ENCODE data around the gene ZNF764. TPM values are rescaled to one million over a fixed set of nuclear protein-coding genes. Genes with fewer than 3 reads are reported as not detected.

ZNF764 gene
- total and polyA plus RNA-seq, 2 experiments from 2014 or later: 5.6 to 12.9 TPM

- no peak for DNase-seq (ENCODE audit: low spot score)
- H4K20me1 ChIP-seq (replicated peaks; ENCODE audit: insufficient read depth): no peaks in the 10 kb centered on the region
- Mint-ChIP-seq H3K4me3 (peak overlapping the region; percentile 81), H3K4me1 (peaks cover 25% of the 10 kb centered on the region), H3K36me3 (ENCODE audit: low read depth) (peaks cover 18% of the 10 kb centered on the region), H3K27me3 (ENCODE audit: insufficient read depth, low read depth, poor library complexity) (peaks cover 25% of the 10 kb centered on the region), H3K9me3 (no peaks in the 10 kb centered on the region; the same call in 2 of the 3 replicates), H3K27ac (no peak overlapping the region)
- peaks cover 3% of the 10 kb centered on the region; the same call in 1 of the 2 replicates for H3K79me2 ChIP-seq (replicated peaks; ENCODE audit: insufficient read depth)
- peak overlapping the region; percentile 91 for H3K4me3 ChIP-seq
- H3K4me1 ChIP-seq (ENCODE audit: insufficient read depth): peaks cover 25% of the 10 kb centered on the region
- H2AFZ ChIP-seq: peak overlapping the region; percentile 64
- no peak for TF ChIP-seq ZNF114 (CRISPR knock-in tag; IDR thresholded peaks at IDR 0.05)
- no peak for TF ChIP-seq JUNB (IDR thresholded peaks at IDR 0.05; ENCODE audit: unreplicated experiment)
- no peak for TF ChIP-seq POLR2AphosphoS5 (IDR thresholded peaks at IDR 0.05; ENCODE audit: low read depth)
- TF ChIP-seq ZNF462 (CRISPR knock-in tag; IDR thresholded peaks at IDR 0.05): no peak
- no peak for TF ChIP-seq EZH2 (IDR thresholded peaks at IDR 0.05; ENCODE audit: low read depth, unreplicated experiment)
- 0 out of 2 replicates have a peak, but pooled peaks cover 3% of the 10 kb centered on the region for H3K9me2 ChIP-seq (ENCODE audit: insufficient read depth)
- H3K36me3 ChIP-seq (ENCODE audit: insufficient read depth): no peaks in the 10 kb centered on the region; the same call in 1 of the 2 replicates
- no peaks in the 10 kb centered on the region for H3K27me3 ChIP-seq (ENCODE audit: insufficient read depth)
- peak; percentile 5 for ATAC-seq
- H3K4me2 ChIP-seq: peak overlapping the region; percentile 88
- 0 out of 2 replicates have a peak overlapping the region, but pooled peaks have one; percentile 91 for H3K27ac ChIP-seq (ENCODE audit: low read depth)
- 0 out of 2 replicates have a peak, but pooled peaks cover 17% of the 10 kb centered on the region for H3F3A ChIP-seq (replicated peaks; ENCODE audit: low read depth)
Measured at GRCh38 chr16:30557707-30557956, 542 bp downstream of the ZNF764 start.

DNA sequence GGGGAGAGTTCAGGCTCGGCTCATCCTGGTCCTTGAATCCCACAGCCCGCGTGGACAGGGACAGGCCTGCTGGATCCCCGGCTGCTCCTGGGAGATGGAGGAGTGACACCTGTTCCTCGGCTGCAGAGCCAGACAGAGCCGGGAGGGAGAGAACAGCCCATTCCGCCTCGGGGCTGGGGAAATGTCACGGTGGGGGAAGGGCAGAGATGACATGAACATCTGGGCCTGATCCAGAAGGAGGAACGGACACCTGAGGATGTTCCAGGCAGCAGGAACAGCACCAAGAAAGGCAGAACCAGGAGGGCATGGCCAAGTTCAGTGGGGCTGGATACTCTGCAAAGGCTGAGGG lies 2.1 kb downstream of the ZNF764 start:
- no peak overlapping the region for H3K4me2 ChIP-seq
- H3K27me3 ChIP-seq (ENCODE audit: insufficient read depth): no peaks in the 10 kb centered on the region
- H4K20me1 ChIP-seq (replicated peaks; ENCODE audit: insufficient read depth): no peaks in the 10 kb centered on the region
- Mint-ChIP-seq H3K9me3 (no peaks in the 10 kb centered on the region; the same call in 2 of the 3 replicates), H3K27me3 (ENCODE audit: insufficient read depth, low read depth, poor library complexity) (peaks cover 18% of the 10 kb centered on the region), H3K4me3 (peak overlapping the region; percentile 54), H3K36me3 (ENCODE audit: low read depth) (peaks cover 21% of the 10 kb centered on the region), H3K27ac (peak overlapping the region; percentile 3; the same call in 1 of the 2 replicates), H3K4me1 (peaks cover 21% of the 10 kb centered on the region)
- DNase-seq (ENCODE audit: low spot score): no peak
- H3F3A ChIP-seq (replicated peaks; ENCODE audit: low read depth): 0 out of 2 replicates have a peak, but pooled peaks cover 17% of the 10 kb centered on the region
- no peak overlapping the region for H3K4me3 ChIP-seq
- H3K79me2 ChIP-seq (replicated peaks; ENCODE audit: insufficient read depth): peaks cover 3% of the 10 kb centered on the region; the same call in 1 of the 2 replicates
- H2AFZ ChIP-seq: no peak overlapping the region
- H3K4me1 ChIP-seq (ENCODE audit: insufficient read depth): peaks cover 20% of the 10 kb centered on the region
- no peaks in the 10 kb centered on the region; the same call in 1 of the 2 replicates for H3K36me3 ChIP-seq (ENCODE audit: insufficient read depth)
- ATAC-seq: no peak
- no peak overlapping the region for H3K27ac ChIP-seq (ENCODE audit: low read depth)
- 0 out of 2 replicates have a peak, but pooled peaks cover 3% of the 10 kb centered on the region for H3K9me2 ChIP-seq (ENCODE audit: insufficient read depth)
- TF ChIP-seq ZNF331 (CRISPR knock-in tag; IDR thresholded peaks at IDR 0.05; ENCODE audit: low read depth) (no peak), STAT1 (IDR thresholded peaks at IDR 0.05; ENCODE audit: unreplicated experiment) (no peak), POLR2AphosphoS5 (IDR thresholded peaks at IDR 0.05; ENCODE audit: low read depth) (no peak), JUNB (IDR thresholded peaks at IDR 0.05; ENCODE audit: unreplicated experiment) (no peak), NANOG (IDR thresholded peaks at IDR 0.05; ENCODE audit: borderline replicate concordance) (no peak), ETS1 (IDR thresholded peaks at IDR 0.05) (no peak)
- TF ChIP-seq, protein P1, sequence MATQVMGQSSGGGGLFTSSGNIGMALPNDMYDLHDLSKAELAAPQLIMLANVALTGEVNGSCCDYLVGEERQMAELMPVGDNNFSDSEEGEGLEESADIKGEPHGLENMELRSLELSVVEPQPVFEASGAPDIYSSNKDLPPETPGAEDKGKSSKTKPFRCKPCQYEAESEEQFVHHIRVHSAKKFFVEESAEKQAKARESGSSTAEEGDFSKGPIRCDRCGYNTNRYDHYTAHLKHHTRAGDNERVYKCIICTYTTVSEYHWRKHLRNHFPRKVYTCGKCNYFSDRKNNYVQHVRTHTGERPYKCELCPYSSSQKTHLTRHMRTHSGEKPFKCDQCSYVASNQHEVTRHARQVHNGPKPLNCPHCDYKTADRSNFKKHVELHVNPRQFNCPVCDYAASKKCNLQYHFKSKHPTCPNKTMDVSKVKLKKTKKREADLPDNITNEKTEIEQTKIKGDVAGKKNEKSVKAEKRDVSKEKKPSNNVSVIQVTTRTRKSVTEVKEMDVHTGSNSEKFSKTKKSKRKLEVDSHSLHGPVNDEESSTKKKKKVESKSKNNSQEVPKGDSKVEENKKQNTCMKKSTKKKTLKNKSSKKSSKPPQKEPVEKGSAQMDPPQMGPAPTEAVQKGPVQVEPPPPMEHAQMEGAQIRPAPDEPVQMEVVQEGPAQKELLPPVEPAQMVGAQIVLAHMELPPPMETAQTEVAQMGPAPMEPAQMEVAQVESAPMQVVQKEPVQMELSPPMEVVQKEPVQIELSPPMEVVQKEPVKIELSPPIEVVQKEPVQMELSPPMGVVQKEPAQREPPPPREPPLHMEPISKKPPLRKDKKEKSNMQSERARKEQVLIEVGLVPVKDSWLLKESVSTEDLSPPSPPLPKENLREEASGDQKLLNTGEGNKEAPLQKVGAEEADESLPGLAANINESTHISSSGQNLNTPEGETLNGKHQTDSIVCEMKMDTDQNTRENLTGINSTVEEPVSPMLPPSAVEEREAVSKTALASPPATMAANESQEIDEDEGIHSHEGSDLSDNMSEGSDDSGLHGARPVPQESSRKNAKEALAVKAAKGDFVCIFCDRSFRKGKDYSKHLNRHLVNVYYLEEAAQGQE (IDR thresholded peaks at IDR 0.05; ENCODE audit: unreplicated experiment): no peak

Measured in GM23338 (cell line).